ENCODE data around the gene NLRP12.
"Not testable (repeated sequence)": the region's sequence is repeated elsewhere in the genome, so short reads cannot be mapped to it uniquely, and the experiment has no call there.

Gene NLRP12, protein sequence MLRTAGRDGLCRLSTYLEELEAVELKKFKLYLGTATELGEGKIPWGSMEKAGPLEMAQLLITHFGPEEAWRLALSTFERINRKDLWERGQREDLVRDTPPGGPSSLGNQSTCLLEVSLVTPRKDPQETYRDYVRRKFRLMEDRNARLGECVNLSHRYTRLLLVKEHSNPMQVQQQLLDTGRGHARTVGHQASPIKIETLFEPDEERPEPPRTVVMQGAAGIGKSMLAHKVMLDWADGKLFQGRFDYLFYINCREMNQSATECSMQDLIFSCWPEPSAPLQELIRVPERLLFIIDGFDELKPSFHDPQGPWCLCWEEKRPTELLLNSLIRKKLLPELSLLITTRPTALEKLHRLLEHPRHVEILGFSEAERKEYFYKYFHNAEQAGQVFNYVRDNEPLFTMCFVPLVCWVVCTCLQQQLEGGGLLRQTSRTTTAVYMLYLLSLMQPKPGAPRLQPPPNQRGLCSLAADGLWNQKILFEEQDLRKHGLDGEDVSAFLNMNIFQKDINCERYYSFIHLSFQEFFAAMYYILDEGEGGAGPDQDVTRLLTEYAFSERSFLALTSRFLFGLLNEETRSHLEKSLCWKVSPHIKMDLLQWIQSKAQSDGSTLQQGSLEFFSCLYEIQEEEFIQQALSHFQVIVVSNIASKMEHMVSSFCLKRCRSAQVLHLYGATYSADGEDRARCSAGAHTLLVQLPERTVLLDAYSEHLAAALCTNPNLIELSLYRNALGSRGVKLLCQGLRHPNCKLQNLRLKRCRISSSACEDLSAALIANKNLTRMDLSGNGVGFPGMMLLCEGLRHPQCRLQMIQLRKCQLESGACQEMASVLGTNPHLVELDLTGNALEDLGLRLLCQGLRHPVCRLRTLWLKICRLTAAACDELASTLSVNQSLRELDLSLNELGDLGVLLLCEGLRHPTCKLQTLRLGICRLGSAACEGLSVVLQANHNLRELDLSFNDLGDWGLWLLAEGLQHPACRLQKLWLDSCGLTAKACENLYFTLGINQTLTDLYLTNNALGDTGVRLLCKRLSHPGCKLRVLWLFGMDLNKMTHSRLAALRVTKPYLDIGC

DNA sequence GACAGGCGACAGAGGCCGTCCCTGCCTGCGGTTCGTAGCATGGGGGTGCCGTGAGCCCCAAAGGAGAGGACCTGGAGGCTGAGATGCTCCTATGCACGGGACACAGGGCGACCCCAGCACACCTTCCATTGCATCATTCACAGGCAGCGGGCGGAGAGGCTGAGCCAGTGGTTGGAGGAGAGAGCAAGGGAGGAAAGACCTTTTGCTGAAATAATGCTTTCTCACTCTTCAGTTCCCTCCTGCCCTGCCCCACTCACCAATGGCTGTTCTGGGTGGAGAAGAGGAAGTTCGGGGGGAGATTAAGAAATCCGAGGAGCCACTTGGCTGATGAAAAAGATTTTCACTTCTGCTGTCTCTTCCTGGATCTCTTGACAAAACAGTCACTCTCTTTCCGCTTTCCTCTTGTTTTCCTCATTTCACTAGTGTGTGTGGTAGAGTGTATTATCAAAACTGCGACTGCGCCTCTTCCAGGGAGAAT lies at the start of gene NLRP12:
Gene NLRP12 (minus strand): TSS at position 181 of the 478 bp plus-strand sequence. CDS start 140 bp downstream, at position 41.
- peak; percentile 80 for DNase-seq (ENCODE audit: low spot score)

DNA sequence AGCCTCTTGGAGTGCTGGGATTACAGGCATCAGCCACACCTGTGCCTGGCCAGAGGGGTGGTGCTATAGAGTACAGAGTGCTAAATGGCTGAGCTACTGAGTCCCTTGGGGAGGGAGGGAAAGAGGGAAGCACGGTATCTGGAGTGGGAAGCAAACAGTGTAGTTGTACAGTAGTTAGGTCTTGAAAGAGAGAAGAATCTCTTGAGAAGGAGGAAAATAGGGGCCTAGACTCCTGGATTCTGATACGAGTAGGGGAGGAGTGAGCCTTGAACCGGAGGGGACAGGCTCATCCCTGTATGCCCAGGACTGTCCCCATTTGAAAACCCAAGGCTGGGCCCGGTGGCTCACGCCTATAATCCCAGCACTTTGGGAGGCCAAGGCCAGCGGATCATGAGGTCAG lies 48.6 kb upstream of the NLRP12 start:
- DNase-seq (ENCODE audit: low spot score), result no peak

DNA sequence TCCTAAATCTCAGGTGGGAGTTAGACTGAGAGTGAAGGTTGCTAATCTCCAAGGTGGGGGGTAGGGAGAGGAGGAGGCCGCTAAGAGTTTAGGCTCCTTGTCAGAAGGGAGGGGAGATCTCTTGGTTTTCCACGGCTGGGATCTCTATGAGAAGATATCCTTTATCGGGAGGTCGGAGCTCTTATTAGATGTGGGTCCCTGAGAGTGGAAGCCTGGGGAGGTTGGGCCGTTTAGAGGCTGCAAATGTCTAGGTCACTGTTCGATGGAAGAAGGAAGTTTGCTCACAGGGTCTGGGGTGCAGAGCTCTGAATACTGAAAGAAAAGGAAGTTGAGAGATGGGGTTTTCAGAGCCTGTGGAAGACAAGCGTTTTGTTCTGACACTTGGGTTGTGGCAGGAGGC lies 47.3 kb upstream of the NLRP12 start:
- peak; percentile 57 for DNase-seq (ENCODE audit: low spot score)

DNA sequence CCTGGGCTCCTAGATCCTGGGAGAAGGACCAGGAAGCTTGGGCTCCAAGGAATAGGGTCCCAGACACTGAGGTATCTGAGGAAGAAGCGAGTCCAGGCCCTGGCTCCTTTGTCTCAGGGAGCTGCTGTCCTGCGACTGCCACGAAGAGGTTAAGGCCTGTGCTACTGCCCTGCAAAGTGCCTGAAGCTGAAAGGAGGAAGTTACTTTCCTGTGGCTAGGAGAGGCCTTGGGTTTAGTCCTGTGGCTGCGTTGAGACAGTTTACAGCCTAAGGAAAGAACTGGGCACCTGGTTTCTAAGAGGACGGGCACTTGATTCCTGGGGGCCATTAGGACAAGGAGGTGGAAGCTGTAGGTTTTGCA lies 46.4 kb upstream of the NLRP12 start:
- DNase-seq (ENCODE audit: low spot score), result peak; percentile 46

DNA sequence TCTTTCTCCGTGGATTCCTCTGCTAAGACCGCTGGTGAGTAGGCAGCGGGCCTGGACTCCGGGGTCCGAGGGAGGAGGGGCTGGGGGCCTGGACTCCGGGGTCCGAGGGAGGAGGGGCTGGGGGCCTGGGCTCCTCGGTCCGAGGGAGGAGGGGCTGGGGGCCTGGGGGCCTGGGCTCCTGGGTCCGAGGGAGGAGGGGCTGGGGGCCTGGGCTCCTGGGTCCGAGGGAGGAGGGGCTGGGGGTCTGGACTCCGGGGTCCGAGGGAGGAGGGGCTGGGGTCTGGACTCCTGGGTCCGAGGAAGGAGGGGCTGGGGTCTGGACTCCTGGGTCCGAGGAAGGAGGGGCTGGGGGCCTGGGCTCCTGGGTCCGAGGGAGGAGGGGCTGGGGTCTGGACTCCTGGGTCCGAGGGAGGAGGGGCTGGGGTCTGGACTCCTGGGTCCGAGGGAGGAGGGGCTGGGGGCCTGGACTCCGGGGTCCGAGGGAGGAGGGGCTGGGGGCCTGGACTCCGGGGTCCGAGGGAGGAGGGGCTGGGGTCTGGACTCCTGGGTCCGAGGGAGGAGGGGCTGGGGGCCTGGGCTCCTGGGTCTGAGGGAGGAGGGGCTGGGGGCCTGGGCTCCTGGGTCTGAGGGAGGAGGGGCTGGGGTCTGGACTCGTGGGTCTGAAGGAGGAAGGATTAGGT lies 45.8 kb upstream of the NLRP12 start:
- not testable (repeated sequence) for DNase-seq (ENCODE audit: low spot score)

DNA sequence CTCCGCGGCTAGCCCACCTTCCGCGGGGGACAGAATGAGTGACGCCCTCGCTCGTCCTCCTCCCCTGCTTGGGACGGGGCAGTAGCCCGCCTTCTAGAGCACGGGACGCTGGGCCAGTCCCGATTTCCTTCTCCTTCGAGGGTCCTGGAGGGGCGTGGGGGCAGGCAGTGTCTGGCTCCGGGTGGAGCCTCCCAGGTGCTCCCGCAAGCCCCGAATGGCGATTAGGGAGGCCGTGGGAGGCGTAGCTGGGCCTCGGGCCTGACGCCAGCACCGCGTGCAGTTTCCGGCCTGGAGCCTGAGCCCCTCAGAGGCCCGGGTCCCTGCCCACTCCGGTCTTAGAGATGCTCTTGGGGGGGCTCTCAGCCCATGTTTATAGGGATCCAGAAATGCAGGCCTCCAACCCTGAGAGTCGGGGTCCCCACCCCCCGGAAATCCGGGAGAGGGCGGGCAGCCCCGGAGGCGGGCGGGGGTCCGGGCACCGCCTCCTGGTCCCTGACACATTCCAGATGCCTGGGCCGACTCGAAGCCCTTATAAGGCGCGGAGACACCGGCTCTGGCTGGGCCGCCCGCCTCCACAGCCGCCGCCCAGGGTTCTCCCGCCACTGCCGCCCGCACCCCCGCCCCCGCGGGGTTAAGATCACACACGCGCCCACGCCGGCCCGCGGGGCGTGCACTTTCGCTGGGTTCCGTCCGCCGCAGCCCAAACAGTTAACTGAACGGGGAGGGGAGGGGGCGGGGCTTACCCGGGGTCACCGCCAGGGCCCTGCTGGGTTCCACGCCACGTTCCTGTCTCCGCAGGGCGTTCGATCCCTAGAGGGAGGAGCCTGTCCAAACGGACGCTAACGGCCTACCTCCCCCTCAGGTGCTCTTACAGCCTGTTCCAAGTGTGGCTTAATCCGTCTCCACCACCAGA lies 45.0 kb upstream of the NLRP12 start:
- peak; percentile 40 for DNase-seq (ENCODE audit: low spot score)

DNA sequence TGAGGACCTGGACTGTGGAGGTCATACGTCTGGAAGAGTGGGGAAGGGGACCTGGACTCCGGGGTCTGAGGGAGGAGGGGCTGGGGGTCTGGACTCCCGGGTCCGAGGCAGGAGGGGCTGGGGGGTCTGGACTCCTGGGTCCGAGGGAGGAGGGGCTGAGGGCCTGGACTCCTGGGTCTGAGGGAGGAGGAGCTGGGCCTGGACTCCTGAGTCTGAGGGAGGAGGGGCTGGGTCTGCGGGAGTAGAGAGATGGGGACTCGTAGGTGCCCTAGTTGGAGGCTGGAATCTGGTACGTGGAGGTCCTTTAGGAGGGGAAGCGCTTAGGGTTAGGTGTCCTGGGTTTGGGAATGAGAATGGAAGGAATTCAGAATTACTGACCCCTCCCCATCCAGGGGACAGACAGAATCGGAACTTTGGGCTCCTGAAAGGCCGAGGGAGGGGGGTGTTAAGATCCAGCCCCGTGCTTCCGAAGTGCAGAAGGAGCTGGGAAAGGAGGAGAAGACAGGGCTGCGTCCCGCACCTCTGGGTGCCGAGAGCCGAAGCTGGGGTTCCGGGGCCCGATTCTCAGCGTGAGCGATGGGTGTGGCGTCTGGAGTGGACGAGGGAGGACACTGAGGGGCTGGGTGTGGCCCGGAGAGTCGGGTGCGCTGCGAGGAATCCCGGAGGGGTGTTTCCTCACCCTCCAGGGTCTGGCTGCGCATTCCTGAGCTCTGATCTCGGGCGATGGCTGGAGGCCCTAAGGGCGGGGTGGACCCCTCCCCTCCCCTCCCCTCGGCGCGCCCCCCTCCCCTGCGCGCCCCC lies 44.2 kb upstream of the NLRP12 start:
- peak; percentile 30 for DNase-seq (ENCODE audit: low spot score)

DNA sequence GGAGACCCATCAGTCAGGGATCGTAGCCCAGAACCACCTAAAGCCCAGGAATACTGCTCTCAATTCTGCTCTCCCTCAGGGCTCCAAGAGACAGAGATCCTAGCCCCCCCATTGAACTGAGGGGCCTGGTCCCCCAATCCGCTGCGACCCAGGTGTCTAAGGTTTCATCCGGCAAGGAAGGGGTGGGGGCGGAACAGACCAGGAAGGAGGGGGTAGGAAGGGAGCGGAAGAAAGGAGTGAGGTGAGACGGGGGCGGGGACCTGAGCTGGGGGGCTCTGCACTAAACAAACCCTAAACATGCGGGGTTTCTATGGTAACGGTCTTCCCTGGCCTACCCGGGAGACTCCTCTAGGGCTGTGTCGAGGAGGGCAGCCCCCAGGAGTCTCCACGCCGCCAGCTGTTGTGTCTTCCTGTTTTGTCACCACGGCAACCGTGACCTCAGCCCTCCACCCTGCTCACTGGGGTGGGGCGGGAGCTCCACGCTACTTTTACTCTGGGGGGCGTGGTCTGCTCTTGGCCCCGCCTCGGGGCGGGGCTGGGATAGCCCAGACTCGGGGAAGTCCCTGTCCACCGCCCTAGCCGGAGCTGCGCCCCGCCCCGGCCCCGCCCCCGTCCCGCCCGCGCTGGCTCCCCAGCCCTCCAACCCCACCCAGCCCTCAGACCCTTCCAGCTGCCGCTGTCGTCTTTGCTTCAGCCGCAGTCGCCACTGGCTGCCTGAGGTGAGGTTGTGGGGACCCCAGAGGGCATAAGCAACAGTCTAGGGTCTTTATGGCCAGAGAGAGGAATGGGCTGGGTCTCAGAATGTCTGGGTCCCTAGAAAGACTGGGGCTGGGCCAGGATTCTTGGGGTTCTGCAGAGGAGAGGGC lies 43.3 kb upstream of the NLRP12 start, which contains the start of gene MYADM:
Gene MYADM (plus strand): TSS at position 659 of the 866 bp plus-strand sequence. CDS start 5,647 bp downstream, outside the sequence.
- peak; percentile 98 for DNase-seq (ENCODE audit: low spot score)

DNA sequence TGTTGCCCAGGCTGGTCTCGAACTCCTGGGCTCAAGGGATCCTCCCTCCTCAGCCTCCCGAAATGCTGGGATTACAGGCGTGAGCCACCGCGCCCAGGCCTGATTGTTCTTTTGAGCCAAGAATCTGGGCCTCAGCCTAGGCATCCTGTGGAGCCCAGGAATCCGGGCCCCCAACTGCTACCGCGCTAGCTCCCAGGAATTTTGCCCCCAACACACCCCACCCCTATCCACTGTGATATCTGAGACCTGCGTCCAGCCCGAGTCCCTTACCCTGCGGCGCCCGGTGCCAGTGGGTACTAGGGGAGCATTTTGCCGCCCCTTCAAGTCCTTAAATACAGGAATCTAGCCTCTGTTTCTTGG lies 42.7 kb upstream of the NLRP12 start:
- peak; percentile 16 for DNase-seq (ENCODE audit: low spot score)

DNA sequence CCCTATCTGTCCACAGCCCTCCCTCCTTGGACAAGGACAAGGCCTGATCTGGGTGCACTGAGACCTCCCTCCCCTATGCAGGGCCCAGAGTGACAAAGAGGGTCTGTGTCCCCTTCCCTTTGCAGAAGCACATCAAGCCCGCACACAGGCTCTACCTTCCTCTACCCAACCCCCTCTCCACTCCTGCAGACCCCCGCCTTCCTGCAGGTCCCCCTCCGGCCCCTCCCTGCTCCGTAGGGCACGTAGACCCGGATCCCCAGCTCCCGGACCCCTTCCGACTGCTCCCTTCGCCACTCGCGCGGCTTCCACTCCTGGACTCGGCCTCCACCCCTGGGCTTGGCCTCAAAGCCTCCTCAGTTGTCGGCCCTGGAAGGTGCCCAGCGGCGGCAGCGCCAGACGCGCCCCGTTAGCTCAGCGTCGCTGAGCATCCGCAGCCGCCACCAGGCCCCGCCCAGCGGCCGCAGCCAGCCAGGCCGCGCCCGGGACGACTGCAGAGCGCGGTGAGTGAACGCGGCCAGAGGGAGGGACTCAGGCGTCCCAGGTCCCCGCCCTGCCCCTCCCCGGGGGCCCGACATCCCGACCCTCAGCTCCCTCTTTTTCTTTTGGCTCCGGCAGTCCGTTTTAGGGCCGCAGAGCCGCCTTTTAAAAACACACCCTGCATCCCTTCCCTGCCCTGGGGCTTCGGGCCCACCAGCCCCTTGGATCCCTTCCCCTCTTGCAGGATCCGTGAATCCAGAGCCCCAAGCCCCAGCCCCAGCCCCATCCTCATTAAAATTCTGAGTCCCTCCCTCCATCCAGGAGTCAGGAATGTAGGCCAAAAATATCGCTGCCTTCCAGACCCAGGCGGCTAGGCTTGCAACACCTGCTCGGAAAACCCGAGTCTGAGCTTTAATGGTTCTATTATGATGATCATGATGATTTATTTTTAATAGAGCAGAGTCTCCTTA lies 42.1 kb upstream of the NLRP12 start:
- DNase-seq (ENCODE audit: low spot score), result peak; percentile 72

DNA sequence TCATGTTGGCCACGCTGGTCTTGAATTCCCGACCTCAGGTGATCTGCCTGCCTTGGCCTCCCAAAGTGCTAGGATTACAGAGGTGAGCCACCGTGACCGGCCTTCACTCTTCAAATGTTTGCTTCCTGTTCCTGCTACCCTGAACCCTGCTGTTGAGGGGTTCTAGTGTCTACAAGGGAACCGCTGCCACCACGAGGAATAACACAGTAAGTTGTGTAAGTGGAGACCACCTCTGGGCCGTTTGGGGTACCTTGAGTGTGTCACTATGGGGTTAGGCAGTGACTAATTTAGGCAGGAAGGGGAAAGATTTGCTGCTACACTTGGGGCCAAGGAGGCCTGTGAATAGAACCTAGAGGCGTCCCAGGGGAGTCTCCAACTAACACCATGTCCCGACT lies 41.4 kb upstream of the NLRP12 start:
- DNase-seq (ENCODE audit: low spot score), result peak; percentile 61

DNA sequence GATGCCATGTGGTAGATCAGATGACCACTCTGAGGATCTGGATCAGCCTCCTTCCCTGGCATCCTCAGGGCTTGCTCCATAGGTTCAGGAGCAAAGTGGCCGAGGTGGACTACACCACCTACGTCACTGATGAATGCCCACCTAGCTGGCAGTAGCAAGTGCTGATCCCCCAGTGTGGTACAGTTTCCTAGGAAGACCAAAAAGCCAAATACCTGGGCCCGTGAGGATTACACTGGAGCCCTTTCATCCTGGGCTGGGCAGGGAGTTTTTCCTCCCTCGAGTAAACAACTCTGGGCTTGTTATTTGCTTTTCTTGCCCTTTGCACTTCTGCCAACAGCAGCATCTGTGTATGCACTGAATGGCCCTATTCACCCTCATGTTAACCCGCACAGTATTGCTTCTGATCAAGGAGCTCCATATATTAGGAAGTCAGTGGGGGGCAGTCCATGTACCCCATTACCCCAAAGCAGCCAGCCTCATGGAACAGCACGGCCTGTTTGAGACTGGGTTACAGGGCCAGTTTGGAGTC lies 40.3 kb upstream of the NLRP12 start:
- peak; percentile 96 for DNase-seq (ENCODE audit: low spot score)

DNA sequence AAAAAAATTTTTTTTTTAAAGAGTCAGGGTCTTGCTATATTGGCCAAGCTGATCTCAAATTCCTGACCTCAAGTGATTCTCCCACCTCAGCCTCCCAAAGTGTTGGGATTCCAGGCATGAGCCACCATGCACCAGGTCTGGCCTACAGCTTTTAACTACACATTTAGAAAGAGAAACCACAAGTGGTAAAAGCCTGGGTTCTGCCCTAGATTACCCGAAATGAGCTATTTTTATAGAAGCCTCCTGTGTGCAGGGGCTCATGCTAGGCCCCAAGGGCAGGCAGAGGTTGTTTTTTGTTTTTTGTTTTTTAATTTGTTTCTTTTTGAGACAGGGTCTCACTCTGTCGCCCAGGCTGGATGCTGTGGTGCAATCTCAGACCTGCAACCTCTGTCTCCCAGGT lies 29.6 kb upstream of the NLRP12 start:
- no peak for DNase-seq (ENCODE audit: low spot score)

DNA sequence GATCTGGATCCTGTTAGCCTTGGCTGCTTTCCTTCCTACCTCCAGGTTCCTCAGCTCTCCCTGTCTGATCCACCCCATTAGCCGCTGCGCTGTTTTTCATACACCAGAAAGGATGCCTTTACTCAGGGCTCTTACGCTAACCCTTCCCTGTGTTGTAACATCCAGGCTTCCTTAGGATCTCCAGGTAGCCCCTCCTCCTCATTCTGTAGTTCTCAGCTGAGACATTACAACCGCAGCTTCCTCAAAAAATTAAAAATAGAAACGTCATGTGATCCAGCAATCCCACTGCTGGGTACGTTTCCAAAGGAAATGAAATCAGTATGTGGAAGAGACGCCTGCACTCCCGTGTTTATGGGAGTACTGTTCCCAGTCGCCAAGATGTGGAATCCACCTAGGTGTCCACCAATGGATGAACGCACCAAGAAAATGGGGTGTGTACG lies 25.1 kb upstream of the NLRP12 start:
- DNase-seq (ENCODE audit: low spot score), result no peak

DNA sequence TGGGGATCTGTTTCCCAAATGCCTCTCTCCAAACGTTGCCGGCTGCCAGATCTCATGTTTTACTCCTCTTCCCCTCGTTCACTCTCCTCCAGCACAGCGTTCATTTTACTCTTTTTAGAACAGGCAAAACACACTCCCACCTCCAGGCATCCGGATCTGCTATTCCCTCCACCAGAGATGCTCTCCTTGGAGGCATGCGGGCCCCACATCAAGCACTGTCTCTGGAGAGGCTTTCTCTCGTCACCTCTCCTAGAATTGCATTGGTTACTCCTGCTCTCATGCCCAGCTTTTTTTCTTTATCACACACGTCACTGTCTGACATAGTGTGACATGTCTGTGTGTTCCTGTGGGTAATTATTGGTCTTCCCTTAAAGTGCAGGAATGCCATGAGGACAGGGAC lies 23.4 kb upstream of the NLRP12 start:
- DNase-seq (ENCODE audit: low spot score), result no peak

DNA sequence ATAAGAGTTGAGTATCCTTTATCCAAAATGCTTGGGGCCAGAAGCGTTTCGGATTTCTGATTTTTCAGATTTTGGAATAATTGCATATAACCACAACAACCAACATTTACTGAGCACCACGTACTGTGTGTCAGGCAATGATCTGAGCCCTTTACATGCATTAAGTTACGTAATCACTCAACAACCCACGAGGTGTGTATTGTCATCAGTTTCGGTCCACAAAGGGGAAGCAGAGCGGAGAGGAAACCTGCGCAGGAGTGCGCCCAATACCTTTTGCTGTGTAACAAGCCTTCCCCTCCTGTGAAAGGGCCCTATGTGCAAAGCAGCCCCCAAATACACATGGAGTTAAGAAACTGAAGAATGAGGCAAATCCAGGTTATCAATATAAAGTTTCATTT lies 20.7 kb upstream of the NLRP12 start:
- no peak for DNase-seq (ENCODE audit: low spot score)

DNA sequence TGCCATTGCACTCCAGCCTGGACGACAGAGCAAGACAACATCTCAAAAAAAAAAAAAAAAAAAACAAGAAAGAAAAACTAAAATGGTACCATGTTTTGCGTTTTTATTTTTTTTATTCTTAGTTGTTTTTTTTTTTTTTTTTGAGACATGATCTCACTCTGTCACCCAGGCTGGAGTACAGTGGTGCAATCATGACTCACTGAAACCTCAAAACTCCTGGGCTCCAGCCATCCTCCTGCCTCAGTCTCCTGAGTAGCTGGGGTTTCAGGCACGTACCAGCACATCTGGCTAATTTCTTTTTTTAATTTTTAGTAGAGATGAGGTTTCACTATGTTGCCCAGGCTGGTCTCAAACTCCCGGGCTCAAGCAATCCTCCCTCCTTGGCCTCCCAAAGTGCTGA lies 16.8 kb upstream of the NLRP12 start:
- not testable (repeated sequence) for DNase-seq (ENCODE audit: low spot score)

Measured in pons (tissue), 1 donor.